Brain microvascular endothelial cell (primary cell): ENCODE results near the gene OTUD1.

Source experiments
- DNase-seq: peaks from one replicate; pipeline ENCODE4 v3.0.0-alpha.2; 2020
- H3K27ac ChIP-seq: fragments of 250-450 bp; sonication (Bioruptor Pico); 2 replicates; pipeline ENCODE4 v1.5.1; 2020; ENCODE audit warnings: mild to moderate bottlenecking, moderate library complexity
- H3K27me3 ChIP-seq: fragments of 250-450 bp; sonication (Bioruptor Pico); replicated peaks from 2 replicates; pipeline ENCODE4 v1.5.1; 2020; ENCODE audit warnings: mild to moderate bottlenecking
- H3K36me3 ChIP-seq: fragments of 250-450 bp; sonication (Bioruptor Pico); replicated peaks from 2 replicates; pipeline ENCODE4 v1.5.1; 2020; ENCODE audit warnings: mild to moderate bottlenecking
- H3K4me3 ChIP-seq: 2 replicates; pipeline ENCODE4 v1.5.1; 2011; ENCODE audit warnings: low read depth, mild to moderate bottlenecking, control low read depth, low read length, moderate library complexity
- CTCF ChIP-seq: IDR thresholded peaks from 2 replicates; pipeline ENCODE4 v1.5.1; 2011; ENCODE audit warnings: low read depth, mild to moderate bottlenecking, moderate library complexity, low read length, control low read depth, inconsistent platforms; ENCODE audit errors: missing control alignments
- in situ Hi-C: cut with HindIII; loops from 2 replicates; pipeline ENCODE4 v1.10.0; 2017; ENCODE audit warnings: low sequenced_read_pairs, low pct_ligation_motif_present

The OTUD1 gene

GRCh38 chr10:23474626-23475025 is 35.8 kb downstream of the OTUD1 start:
- no peak for DNase-seq
- Histone ChIP-seq H3K36me3 (no peaks in the 10 kb centered on the region), H3K27me3 (no peaks in the 10 kb centered on the region), H3K4me3 (no peak overlapping the region), H3K27ac (no peak overlapping the region)
- in situ Hi-C loops, result no loop called here
- no peak for TF ChIP-seq CTCF

GRCh38 chr10:23478570-23478969 is 39.7 kb downstream of the OTUD1 start:
- no peak overlapping the region for H3K4me3 ChIP-seq
- H3K27me3 ChIP-seq, result no peaks in the 10 kb centered on the region
- in situ Hi-C loops, result no loop called here
- DNase-seq, result no peak
- TF ChIP-seq CTCF, result no peak
- no peak overlapping the region for H3K27ac ChIP-seq
- no peaks in the 10 kb centered on the region for H3K36me3 ChIP-seq

- in situ Hi-C loops, result no loop called here
- H3K27me3 ChIP-seq, result no peaks in the 10 kb centered on the region
- TF ChIP-seq CTCF, result no peak
- no peak overlapping the region for H3K27ac ChIP-seq
- H3K36me3 ChIP-seq, result no peaks in the 10 kb centered on the region
- H3K4me3 ChIP-seq, result no peak overlapping the region
- no peak for DNase-seq
Observed at GRCh38 chr10:23479798-23480473, 41.1 kb downstream of the OTUD1 start.

- no peaks in the 10 kb centered on the region for H3K27me3 ChIP-seq
- no peak for DNase-seq
- no peak for TF ChIP-seq CTCF
- H3K27ac ChIP-seq, result no peak overlapping the region
- in situ Hi-C loops, result no loop called here
- no peaks in the 10 kb centered on the region for H3K36me3 ChIP-seq
- H3K4me3 ChIP-seq, result no peak overlapping the region
Observed at GRCh38 chr10:23481363-23481961, 42.6 kb downstream of the OTUD1 start.

- Histone ChIP-seq H3K36me3 (no peaks in the 10 kb centered on the region), H3K27me3 (no peaks in the 10 kb centered on the region), H3K4me3 (no peak overlapping the region), H3K27ac (no peak overlapping the region)
- in situ Hi-C loops, result no loop called here
- no peak for DNase-seq
- no peak for TF ChIP-seq CTCF
Observed at GRCh38 chr10:23490115-23490514, 51.2 kb downstream of the OTUD1 start.
